Measurements from ENCODE around the gene MT1G.
"Not testable (repeated sequence)": the region's sequence is repeated elsewhere in the genome, so short reads cannot be mapped to it uniquely, and the experiment has no call there.

MT1G gene

DNA sequence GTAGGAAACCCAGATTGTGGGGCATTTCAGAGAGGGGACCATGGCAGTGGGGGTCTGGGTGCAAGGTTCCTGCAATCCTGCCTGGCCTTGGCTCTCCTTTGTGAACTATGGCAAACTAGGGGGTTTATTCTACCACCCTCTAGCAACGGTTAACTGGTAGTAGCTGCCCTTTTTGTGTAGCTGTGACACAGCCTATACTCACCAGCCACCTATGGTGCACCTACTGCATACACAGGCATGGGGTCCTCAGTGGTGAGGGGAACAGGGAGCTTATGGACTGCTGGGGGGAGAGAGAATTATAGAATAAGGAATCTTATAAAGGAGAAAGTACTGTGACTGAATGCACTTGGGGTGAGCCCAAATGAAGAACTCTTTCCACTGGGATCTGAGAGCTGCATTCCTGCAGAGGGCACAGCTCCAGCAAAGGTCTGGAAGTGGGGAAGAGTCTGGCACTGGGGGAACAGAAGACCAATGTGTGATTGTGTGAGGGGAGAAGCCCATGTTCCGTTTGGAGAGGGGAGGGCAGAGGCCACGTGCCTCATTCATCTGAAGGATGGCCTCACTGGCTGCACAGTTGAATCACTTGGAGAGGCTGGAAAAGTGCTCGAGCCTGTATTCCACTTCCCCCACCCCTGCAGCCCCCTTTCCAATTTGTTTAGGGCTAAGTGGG lies 16.5 kb upstream of the MT1G start:
- DNase-seq, result no peak

- DNase-seq, result no peak
Measured at GRCh38 chr16:56683424-56684172, 15.7 kb upstream of the MT1G start.

DNA sequence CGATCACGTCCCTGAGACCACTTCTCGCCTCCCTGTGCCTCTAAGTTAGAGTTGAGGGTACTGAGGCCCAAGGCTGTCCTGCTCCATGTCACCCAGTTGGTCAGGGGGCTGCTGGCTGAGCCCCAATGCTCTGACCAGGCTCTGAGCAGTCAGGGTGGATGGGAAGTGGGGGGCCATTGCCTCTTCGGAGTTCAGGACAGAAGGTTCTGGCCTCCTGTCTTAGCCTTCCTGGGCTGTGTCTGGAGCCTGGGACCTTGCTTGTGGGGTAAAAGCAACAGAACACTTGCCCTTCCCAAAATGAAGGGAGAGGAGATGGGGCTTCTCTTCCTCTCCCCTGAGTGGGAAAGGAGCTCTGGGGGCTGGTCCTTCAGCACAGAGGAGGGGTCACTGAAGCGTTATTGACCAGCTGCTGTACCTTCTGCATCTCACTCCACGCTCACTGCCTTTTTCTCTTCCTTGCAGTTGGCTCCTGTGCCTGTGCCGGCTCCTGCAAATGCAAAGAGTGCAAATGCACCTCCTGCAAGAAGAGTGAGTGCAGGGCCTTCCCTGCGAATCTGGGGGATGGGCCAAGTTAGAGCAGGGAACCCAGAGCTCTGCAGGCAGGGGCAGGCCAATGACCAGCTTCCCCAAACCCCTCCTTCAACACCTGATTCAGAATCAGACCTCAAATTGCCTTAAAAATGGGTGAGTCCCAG lies 15.0 kb upstream of the MT1G start:
- DNase-seq, result no peak

DNA sequence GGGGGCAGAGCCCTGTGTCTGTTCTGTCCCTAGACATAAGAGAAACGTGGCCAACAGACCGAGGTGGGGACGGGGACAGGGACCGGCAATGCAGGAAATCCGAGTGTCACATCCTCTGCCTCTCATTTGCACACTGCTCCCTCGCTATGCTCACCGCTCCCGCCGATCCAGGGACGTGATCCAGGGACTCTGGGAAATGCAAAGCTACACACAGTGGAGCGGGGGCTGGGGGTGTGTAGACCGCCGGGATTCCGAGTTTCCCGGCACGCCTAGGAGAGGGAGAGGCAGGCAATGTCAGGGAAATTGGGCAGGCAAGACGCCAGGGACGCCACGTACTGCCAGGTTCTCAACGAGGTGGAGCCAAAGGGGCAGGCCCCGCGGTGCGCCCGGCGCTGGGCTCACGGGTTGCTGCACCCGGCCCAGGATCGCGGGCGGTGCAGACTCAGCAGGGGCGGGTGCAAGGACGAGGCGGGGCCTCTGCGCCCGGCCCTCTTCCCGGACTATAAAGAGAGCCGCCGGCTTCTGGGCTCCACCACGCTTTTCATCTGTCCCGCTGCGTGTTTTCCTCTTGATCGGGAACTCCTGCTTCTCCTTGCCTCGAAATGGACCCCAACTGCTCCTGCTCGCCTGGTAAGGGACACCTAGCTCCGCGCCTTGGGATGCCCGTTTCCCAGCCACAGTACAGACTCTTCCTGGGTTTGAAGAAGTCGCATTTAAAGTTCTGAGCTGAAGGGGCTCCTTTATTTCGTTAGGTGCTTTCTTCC lies 14.3 kb upstream of the MT1G start, which contains the start of gene MT1X:
TSS of gene MT1X (plus strand) at position 532 of the 764 bp plus-strand sequence. CDS start at position 603, 71 bp downstream.
- DNase-seq, result peak; percentile 78

GRCh38 chr16:56679818-56680217 lies 12.0 kb upstream of the MT1G start:
- DNase-seq, result no peak

DNA sequence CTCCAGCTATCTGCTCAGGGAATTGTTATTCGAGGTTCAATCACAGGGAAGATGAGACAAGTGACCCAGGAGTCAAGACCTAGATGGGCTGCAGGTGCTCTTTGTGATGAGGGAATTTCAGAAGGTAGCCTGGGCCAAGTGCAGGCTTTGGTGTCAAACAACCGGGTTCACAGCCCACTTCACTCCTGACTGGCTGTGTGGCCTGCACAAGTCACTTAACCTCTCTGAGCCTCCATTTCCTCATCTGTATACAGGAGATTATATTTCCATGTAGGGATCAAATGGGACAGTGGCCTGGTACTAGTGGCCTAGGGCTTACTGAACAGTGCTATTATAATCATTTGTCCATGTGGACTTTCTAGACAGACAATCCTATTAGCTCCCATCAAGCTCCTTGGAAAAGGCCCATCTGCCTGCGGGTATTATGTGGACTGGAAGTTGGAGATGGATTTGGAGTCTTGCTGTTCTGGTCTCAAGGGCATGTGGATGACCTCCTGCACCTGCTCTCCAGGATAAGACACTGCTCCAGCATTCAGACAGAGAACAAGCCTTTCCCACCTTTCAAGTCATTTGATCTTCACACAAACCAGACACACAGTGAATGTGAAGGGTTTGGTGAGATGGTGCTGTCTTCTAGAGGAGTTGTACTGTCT lies 11.3 kb upstream of the MT1G start:
- no peak for DNase-seq

DNA sequence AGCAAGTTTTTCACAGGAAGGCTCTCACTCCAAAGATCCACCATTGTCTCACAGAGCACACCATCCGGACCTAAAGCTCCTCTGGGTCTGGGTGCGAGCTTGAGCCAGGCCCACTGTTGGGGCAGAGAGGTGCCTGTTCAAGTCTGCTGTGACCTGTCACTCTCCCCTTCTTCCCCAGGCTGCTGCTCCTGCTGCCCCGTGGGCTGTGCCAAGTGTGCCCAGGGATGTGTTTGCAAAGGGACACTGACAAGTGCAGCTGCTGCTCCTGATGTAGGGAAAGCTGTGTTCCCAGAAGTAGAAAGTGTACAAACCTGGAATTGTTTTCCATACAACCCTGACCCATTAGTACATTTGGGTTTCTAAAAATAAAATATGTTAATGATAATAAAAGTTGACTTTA lies 9.6 kb upstream of the MT1G start:
- DNase-seq, result no peak

DNA sequence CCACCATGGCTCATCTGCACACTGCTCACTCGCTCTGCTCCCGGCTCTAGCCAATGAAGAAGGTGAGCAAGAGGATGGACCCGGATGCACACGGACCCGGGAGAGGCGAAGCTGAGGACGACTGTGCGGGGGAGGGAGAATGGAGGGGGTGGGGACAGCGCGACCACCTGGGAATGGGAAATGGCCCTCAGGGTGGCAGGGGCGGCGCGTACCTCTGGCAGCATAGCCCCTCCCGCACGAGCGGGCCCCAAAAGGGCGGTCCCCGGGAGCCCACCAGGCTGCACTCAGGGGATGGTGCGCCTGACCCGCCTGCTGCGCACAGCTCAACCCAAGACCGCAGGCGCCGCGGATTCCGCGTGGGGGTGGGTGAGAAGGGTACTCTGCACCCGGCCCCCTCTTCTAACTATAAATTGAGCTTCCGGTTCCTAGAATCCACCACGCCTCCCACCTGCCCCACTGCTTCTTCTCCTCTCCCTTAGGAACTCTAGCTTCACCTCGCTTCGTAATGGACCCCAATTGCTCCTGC lies 7.9 kb upstream of the MT1G start:
- peak; percentile 63 for DNase-seq

DNA sequence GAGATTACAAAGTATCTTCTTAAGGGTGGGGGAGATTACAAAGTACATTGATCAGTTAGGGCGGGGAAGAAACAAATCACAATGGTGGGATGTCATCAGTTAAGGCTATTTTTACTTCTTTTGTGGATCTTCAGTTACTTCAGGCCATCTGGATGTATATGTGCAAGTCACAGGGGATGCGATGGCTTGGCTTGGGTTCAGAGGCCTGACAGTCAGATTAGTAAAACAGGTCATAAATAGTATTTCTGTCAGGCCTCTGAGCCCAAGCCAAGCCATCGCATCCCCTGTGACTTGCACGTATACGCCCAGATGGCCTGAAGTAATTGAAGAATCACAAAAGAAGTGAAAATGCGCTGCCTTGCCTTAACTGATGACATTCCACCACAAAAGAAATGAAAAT lies 6.7 kb upstream of the MT1G start:
- not testable (repeated sequence) for DNase-seq

DNA sequence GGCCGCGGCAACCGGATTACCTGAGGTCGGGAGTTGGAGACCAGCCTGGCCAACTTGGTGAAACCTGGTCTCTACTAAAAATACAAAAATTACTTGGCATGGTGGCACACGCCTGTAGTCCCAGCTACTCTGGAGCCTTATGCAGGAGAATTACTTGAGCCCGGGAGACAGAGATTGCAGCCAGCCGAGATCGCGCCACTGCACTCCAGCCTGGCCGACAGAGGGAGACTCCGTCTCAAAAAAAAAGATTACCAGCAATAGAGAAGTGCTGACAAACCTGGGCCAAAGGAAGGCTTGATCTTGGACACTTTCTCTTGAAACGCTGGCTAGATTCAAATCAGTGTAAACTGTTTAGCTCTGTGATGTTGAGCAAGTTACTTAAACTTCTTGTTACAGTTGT lies 6.1 kb upstream of the MT1G start:
- DNase-seq, result no peak

DNA sequence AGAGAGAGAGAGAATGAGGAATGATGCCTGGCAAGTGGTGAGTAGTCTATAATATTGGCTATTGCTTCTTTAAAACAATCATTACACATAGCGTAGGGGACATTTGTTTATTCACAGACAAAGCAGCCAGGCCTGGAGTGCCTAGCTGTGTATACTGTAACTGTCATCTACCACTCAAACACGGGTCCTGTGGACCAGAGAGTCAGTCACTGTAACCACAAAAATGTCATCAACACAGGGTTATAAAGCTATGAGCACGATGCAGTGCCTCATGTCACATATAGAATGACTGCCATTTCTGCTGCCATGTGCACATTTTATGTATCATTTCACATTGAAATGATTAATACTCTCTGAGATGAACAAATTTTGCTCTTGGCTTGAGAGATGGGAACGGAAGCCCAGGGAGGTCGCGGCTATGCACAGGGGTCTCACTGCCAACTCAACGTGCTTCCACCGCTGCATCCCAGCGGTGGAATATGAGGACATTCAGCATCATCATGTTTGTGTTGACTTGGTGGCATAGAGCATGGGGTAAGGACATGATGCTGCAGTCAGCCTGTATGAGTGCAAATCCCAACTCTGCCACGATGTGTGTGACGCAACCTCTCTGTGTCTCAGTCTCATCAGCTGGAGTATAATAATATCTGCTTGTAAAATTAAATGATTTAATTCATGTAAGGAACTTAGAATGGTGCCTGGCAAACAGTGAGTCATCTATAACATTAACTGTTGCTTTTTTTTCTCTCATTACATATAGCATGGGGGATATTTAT lies 5.1 kb upstream of the MT1G start:
- no peak for DNase-seq

- DNase-seq, result not testable (repeated sequence)
Measured at GRCh38 chr16:56672171-56672570, 4.3 kb upstream of the MT1G start.

- DNase-seq, result not testable (repeated sequence)
Measured at GRCh38 chr16:56671691-56672090, 3.8 kb upstream of the MT1G start.

GRCh38 chr16:56670620-56670934 lies 2.7 kb upstream of the MT1G start:
- DNase-seq, result no peak

GRCh38 chr16:56669840-56670619 lies 2.2 kb upstream of the MT1G start:
- no peak for DNase-seq

DNA sequence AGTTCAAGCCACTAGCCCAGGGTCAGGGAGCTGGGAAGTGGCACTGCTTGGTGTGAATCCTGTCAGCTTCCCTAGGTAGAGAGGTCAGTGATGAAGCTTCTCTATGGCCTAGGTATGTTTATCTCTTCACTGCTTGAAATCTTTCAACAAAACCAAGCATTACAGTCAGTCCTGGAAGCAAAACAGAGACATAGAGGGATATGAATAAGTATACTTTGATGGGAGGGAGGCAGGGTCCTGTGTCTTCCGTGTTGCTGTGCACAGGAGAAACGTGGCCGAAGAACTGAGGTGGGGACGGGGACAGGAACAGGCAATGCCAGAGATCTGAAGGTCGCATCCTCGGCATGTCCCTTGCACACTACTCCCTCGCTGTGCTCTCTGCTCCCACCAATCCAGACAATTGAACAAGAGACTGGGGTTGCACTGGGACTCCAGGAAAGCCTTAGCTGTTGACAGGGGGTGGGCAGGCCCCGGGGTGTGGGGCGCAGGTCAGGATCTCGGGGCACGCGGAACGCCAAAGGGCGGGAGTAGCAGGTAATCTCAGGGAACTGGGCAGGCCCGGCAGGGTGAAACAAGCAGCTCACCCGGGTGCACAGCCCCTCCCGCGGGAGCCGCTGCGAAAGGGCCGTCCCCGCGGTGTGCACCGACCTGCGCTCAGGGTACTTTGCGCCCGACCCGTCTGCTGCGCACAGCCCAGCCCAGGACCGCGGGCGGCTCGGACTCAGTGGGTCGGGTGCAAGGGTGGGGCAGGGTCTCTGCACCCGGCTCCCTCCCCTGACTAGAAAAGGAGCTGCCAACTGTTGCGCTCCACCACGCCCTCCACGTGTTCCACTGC lies 1.4 kb upstream of the MT1G start, which contains the start of gene MT1H:
TSS of gene MT1H (plus strand) at position 810 of the 835 bp plus-strand sequence. CDS start 71 bp downstream, outside the sequence.
- DNase-seq, result no peak

GRCh38 chr16:56665286-56666261 lies 2.3 kb downstream of the MT1G start:
- not testable (repeated sequence) for DNase-seq

DNA sequence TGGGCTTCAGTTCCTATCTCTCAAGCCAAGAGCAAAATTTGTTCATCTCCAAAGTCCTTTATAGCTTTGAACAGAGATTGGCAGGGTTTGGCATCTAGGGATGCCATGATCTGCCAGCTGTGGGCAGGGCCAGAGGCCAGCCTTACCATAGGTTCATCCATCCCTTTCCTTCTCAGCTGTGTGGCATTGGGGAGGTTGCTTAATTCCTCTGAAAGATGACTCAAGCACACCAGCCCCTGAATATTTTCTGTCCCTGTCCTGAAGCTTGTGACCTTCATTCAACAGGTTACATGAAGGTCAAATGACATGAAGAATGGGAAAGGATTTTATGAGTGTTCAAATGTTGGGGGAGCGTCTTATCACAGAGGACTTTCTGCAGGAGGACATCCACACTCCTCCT lies 3.4 kb downstream of the MT1G start:
- no peak for DNase-seq
